Astrocyte (in vitro differentiated cells and primary cell): ENCODE data around the gene FBN3. TPM values are rescaled to one million over a fixed set of nuclear protein-coding genes. Genes with fewer than 3 reads are reported as not detected.
A peak's percentile ranks its signal among the peaks of the same experiment; 100 is the strongest.

Experiments used
- DNase-seq: peaks from one replicate; pipeline ENCODE4 v3.0.0-alpha.2; 2010; ENCODE audit warnings: low read depth
- FAIRE-seq: peaks from 2 replicates; lab custom pipeline; 2011; peaks lifted over from hg19 to GRCh38; lab: Jason Lieb, UNC
- H2AFZ ChIP-seq: 2 replicates; pipeline ENCODE4 v1.6.0; 2012; ENCODE audit warnings: low read depth, low read length, inconsistent platforms
- H3K27ac ChIP-seq: 2 replicates; pipeline ENCODE4 v1.5.1; 2011; ENCODE audit warnings: low read depth, low read length, inconsistent platforms
- H3K27me3 ChIP-seq: 2 replicates; pipeline ENCODE4 v1.6.0; 2011; ENCODE audit warnings: low read length, inconsistent platforms; ENCODE audit not compliant: insufficient read depth
- H3K36me3 ChIP-seq: 2 replicates; pipeline ENCODE4 v1.5.1; 2011; ENCODE audit warnings: low read length, inconsistent platforms; ENCODE audit not compliant: insufficient read depth
- H3K4me1 ChIP-seq: 2 replicates; pipeline ENCODE4 v1.5.1; 2011; ENCODE audit warnings: low read length, inconsistent platforms; ENCODE audit not compliant: insufficient read depth
- H3K4me2 ChIP-seq: 2 replicates; pipeline ENCODE4 v1.6.0; 2012; ENCODE audit warnings: low read length, inconsistent platforms
- H3K4me3 ChIP-seq: 2 replicates; pipeline ENCODE4 v1.5.1; 2011; ENCODE audit warnings: low read depth, mild to moderate bottlenecking, low read length, inconsistent platforms; ENCODE audit not compliant: insufficient read depth
- H3K79me2 ChIP-seq: 2 replicates; pipeline ENCODE4 v1.6.0; 2012; ENCODE audit warnings: mild to moderate bottlenecking, low read length, inconsistent platforms; ENCODE audit not compliant: insufficient read depth
- H3K9ac ChIP-seq: 2 replicates; pipeline ENCODE4 v1.6.0; 2012; ENCODE audit warnings: mild to moderate bottlenecking, low read length, inconsistent platforms
- H3K9me3 ChIP-seq: 2 replicates; pipeline ENCODE4 v1.5.1; 2012; ENCODE audit warnings: low read depth, mild to moderate bottlenecking, low read length, inconsistent platforms; ENCODE audit not compliant: insufficient read depth
- H4K20me1 ChIP-seq: 2 replicates; pipeline ENCODE4 v1.6.0; 2012; ENCODE audit warnings: low read length, inconsistent platforms; ENCODE audit not compliant: insufficient read depth
- H3K27ac Mint-ChIP-seq: one replicate; pipeline ENCODE4 v1.8.0; 2021; ENCODE audit warnings: mild to moderate bottlenecking, mixed read lengths; ENCODE audit not compliant: unreplicated experiment
- H3K27me3 Mint-ChIP-seq: one replicate; pipeline ENCODE4 v1.8.0; 2021; ENCODE audit warnings: low read depth, mixed read lengths; ENCODE audit not compliant: unreplicated experiment
- H3K36me3 Mint-ChIP-seq: one replicate; pipeline ENCODE4 v1.8.0; 2021; ENCODE audit warnings: low read depth, mixed read lengths; ENCODE audit not compliant: unreplicated experiment
- H3K4me1 Mint-ChIP-seq: one replicate; pipeline ENCODE4 v1.8.0; 2021; ENCODE audit warnings: low read depth, mixed read lengths; ENCODE audit not compliant: unreplicated experiment
- H3K4me3 Mint-ChIP-seq: one replicate; pipeline ENCODE4 v1.8.0; 2021; ENCODE audit warnings: mild to moderate bottlenecking, moderate library complexity, mixed read lengths; ENCODE audit not compliant: unreplicated experiment
- H3K9me3 Mint-ChIP-seq: one replicate; pipeline ENCODE4 v1.8.0; 2021; ENCODE audit warnings: mild to moderate bottlenecking, mixed read lengths; ENCODE audit not compliant: unreplicated experiment
- EZH2 ChIP-seq: IDR thresholded peaks from 2 replicates; pipeline ENCODE4 v1.6.1; 2012; ENCODE audit warnings: mild to moderate bottlenecking, low read length, inconsistent platforms; ENCODE audit not compliant: insufficient read depth
- total RNA-seq: library from RNA; stranded (reverse); gene quantifications from 2 replicates; pipeline ENCODE4 v1.2.1, GENCODE V29; 2021
- TF ChIP-seq, protein P1 (sequence below): IDR thresholded peaks from 2 replicates; pipeline ENCODE4 v1.5.1; 2011; ENCODE audit warnings: low read depth, mild to moderate bottlenecking, inconsistent platforms, low read length, moderate library complexity; ENCODE audit not compliant: insufficient read depth

FBN3 gene
- total RNA-seq, 1 donor from 2014 or later: 1.00 TPM

DNA sequence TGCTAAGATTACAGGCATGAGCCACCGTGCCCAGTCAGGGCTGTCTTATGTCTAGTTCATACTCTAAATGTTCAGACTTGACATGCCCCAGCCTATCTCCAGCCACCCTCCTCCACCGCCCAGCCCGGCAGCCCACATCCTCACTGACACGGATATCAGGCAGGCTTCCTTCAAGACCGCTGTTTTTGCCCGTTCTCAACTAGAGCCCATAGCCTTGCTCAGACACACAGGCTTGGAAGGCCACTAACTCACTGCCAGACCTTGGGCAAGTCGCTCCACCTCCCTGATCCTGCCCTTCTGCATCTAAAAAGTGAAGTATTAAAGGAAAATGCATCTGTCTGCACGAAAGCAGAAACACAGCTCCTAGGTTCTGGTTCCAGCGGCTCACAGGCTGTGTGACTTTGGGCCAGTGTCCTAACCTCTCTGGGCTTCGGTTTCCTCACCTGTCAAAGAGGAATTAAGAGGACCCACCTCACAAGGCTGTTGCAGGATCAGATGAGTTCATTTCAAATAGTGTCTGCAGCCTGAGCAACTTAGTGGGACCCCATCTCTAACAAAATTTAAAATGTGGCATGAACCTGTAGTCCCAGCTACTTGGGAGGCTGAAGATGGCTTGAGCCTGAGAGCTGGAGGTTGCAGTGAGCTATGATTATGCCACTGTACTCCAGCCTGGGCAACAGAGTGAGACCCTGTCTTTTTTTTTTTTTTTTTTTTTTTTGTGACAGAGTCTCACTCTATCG, 45.3 kb upstream of the FBN3 start:
- Histone ChIP-seq H3K9me3 (no peaks in the 10 kb centered on the region), H3K4me2 (no peak overlapping the region), H2AFZ (no peak overlapping the region), H3K79me2 (no peaks in the 10 kb centered on the region), H3K9ac (no peak overlapping the region), H3K4me3 (no peak overlapping the region), H3K27ac (no peak overlapping the region), H4K20me1 (no peaks in the 10 kb centered on the region), H3K4me1 (no peaks in the 10 kb centered on the region), H3K27me3 (no peaks in the 10 kb centered on the region), H3K36me3 (no peaks in the 10 kb centered on the region)
- peaks cover 2% of the 10 kb centered on the region for H3K27me3 Mint-ChIP-seq
- TF ChIP-seq, protein P1, sequence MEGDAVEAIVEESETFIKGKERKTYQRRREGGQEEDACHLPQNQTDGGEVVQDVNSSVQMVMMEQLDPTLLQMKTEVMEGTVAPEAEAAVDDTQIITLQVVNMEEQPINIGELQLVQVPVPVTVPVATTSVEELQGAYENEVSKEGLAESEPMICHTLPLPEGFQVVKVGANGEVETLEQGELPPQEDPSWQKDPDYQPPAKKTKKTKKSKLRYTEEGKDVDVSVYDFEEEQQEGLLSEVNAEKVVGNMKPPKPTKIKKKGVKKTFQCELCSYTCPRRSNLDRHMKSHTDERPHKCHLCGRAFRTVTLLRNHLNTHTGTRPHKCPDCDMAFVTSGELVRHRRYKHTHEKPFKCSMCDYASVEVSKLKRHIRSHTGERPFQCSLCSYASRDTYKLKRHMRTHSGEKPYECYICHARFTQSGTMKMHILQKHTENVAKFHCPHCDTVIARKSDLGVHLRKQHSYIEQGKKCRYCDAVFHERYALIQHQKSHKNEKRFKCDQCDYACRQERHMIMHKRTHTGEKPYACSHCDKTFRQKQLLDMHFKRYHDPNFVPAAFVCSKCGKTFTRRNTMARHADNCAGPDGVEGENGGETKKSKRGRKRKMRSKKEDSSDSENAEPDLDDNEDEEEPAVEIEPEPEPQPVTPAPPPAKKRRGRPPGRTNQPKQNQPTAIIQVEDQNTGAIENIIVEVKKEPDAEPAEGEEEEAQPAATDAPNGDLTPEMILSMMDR: no peak
- no peak for TF ChIP-seq EZH2
- H3K9me3 Mint-ChIP-seq: peaks cover 2% of the 10 kb centered on the region
- H3K36me3 Mint-ChIP-seq: no peaks in the 10 kb centered on the region
- no peak overlapping the region for H3K4me3 Mint-ChIP-seq
- FAIRE-seq (no peak), DNase-seq (no peak)
- peak overlapping the region; percentile 41 for H3K27ac Mint-ChIP-seq
- peaks cover 18% of the 10 kb centered on the region for H3K4me1 Mint-ChIP-seq

- no peak overlapping the region for H2AFZ ChIP-seq
- H3K36me3 Mint-ChIP-seq: no peaks in the 10 kb centered on the region
- no peaks in the 10 kb centered on the region for H3K9me3 ChIP-seq
- no peak overlapping the region for H3K4me3 Mint-ChIP-seq
- H4K20me1 ChIP-seq: no peaks in the 10 kb centered on the region
- H3K4me3 ChIP-seq: no peak overlapping the region
- no peaks in the 10 kb centered on the region for H3K27me3 ChIP-seq
- no peak overlapping the region for H3K27ac ChIP-seq
- no peaks in the 10 kb centered on the region for H3K4me1 ChIP-seq
- peaks cover 18% of the 10 kb centered on the region for H3K4me1 Mint-ChIP-seq
- DNase-seq: no peak
- no peaks in the 10 kb centered on the region for H3K36me3 ChIP-seq
- no peak overlapping the region for H3K9ac ChIP-seq
- H3K27ac Mint-ChIP-seq: no peak overlapping the region
- TF ChIP-seq EZH2: no peak
- TF ChIP-seq, protein P1: no peak
- H3K4me2 ChIP-seq: no peak overlapping the region
- H3K79me2 ChIP-seq: no peaks in the 10 kb centered on the region
- H3K9me3 Mint-ChIP-seq: peaks cover 2% of the 10 kb centered on the region
- no peak for FAIRE-seq
- peaks cover 7% of the 10 kb centered on the region for H3K27me3 Mint-ChIP-seq
Measured at GRCh38 chr19:8192221-8192820, 42.9 kb upstream of the FBN3 start.
